Ishikawa (cell line): ENCODE data around the gene MTSS2.

Source experiments
- CEBPB ChIP-seq: IDR thresholded peaks from 2 replicates; pipeline ENCODE4 v1.6.1; 2012
- EGR1 ChIP-seq: IDR thresholded peaks from 2 replicates; pipeline ENCODE4 v1.6.1; 2012
- EP300 ChIP-seq: IDR thresholded peaks from 2 replicates; pipeline ENCODE4 v1.6.1; 2012; ENCODE audit warnings: borderline replicate concordance
- USF1 ChIP-seq: IDR thresholded peaks from 2 replicates; pipeline ENCODE4 v1.6.1; 2012
- YY1 ChIP-seq: IDR thresholded peaks from 2 replicates; pipeline ENCODE4 v1.6.1; 2012; ENCODE audit warnings: low read depth
- TF ChIP-seq, protein P1 (sequence below): IDR thresholded peaks from 2 replicates; pipeline ENCODE4 v1.6.1; 2012; ENCODE audit warnings: low read depth, mild to moderate bottlenecking

DNA sequence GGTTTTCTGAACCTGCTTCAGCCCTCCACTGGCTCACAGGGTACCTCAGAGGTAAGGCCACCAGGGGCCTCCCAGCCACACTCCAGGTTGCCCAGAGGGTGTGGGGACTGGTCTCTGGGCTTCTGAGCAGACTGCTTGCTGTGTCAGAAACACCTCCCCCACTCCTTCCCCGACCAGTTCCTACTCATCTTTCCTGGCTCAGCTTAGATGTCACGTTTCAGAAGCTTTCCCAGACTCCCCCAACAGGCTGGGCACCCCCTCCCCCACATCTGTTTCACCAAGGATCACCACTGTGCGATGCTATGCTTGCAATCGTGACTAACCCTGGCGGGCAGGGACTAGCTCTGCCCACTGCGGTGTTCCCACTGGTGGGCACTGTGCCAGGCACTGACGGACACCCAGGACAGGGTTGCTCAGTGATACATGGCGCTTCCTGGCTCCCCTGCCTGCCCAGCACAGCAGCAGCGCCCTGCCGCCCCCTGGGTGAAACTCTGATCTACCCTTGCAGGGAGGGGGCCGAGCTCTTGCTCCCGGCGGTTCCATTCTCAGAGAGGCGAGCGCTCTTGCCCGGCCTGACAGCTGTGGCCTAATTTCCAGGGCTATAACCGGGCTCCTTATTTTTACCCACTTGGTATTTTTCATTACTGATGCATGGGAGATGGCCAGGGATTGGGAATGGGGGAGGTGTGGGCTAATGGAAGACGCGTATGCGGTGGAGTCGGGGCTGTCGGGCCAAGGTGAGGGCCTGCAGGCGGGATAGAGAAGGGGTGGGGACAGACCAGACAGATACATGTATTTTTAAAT is 29.4 kb upstream of the MTSS2 start:
- TF ChIP-seq CEBPB (no peak), YY1 (no peak; the same call in 1 of the 2 replicates), EGR1 (no peak), EP300 (peak; percentile 43; the same call in 1 of the 2 replicates), USF1 (no peak)
- TF ChIP-seq, protein P1, sequence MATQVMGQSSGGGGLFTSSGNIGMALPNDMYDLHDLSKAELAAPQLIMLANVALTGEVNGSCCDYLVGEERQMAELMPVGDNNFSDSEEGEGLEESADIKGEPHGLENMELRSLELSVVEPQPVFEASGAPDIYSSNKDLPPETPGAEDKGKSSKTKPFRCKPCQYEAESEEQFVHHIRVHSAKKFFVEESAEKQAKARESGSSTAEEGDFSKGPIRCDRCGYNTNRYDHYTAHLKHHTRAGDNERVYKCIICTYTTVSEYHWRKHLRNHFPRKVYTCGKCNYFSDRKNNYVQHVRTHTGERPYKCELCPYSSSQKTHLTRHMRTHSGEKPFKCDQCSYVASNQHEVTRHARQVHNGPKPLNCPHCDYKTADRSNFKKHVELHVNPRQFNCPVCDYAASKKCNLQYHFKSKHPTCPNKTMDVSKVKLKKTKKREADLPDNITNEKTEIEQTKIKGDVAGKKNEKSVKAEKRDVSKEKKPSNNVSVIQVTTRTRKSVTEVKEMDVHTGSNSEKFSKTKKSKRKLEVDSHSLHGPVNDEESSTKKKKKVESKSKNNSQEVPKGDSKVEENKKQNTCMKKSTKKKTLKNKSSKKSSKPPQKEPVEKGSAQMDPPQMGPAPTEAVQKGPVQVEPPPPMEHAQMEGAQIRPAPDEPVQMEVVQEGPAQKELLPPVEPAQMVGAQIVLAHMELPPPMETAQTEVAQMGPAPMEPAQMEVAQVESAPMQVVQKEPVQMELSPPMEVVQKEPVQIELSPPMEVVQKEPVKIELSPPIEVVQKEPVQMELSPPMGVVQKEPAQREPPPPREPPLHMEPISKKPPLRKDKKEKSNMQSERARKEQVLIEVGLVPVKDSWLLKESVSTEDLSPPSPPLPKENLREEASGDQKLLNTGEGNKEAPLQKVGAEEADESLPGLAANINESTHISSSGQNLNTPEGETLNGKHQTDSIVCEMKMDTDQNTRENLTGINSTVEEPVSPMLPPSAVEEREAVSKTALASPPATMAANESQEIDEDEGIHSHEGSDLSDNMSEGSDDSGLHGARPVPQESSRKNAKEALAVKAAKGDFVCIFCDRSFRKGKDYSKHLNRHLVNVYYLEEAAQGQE, result no peak
